LHCN-M2 (cell line): ENCODE data around the gene ADGRG1. TPM values are rescaled to one million over a fixed set of nuclear protein-coding genes. Genes with fewer than 3 reads are reported as not detected.
A peak's percentile ranks its signal among the peaks of the same experiment; 100 is the strongest.

Experiments used
- DNase-seq: peaks from one replicate; pipeline ENCODE4 v3.0.0-alpha.2; 2012; ENCODE audit warnings: low read depth
- total RNA-seq: library from RNA; depleted of rRNA; stranded (reverse); fragments of >200 nt; gene quantifications from 2 replicates; pipeline ENCODE4 v1.2.3, GENCODE V29; 2014

ADGRG1 gene
- total RNA-seq, 1 experiment from 2014 or later, result 5.5 TPM

GRCh38 chr16:57620335-57621231 lies 7.8 kb upstream of the ADGRG1 start:
- DNase-seq, result no peak

GRCh38 chr16:57621521-57622271 lies 6.7 kb upstream of the ADGRG1 start:
- no peak for DNase-seq

GRCh38 chr16:57622361-57623250 lies 5.8 kb upstream of the ADGRG1 start:
- DNase-seq, result no peak

- DNase-seq, result no peak
Measured at GRCh38 chr16:57623251-57624043, 5.0 kb upstream of the ADGRG1 start.

GRCh38 chr16:57624044-57624688 lies 4.3 kb upstream of the ADGRG1 start:
- DNase-seq, result no peak

DNA sequence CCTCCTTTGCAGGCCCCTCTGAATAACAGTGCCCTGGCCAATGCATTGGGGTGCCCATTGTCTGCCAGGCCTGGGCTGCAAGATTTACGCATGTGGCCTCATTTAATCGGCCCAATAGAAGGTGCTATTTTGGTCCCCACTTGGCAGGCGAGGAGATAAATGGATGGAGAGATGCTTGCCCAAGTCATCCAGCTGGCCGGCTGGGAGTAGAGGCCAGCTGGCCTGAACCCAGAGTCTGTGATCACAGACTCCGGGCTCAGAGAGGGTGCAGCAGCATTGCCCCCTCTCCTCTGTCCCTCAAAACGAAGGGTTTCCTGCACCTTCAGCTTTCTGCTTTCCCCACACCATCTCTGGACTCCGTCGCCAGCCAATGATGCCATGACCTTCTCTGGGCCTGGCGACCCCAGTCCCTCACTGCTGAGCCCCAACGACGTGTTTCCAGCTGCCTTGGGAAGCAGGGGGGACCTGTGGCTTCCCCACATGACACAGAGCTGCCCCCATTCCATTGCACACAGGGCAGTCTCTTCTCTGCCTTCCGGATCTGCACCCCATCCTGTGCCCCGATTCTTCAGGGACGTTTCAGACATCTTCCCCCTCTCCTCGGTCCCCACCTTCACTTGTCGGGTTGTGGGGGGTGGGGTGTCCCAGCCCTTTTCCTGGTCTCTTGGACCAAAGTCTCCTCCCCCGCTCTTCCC lies 3.5 kb upstream of the ADGRG1 start:
- DNase-seq, result no peak

DNA sequence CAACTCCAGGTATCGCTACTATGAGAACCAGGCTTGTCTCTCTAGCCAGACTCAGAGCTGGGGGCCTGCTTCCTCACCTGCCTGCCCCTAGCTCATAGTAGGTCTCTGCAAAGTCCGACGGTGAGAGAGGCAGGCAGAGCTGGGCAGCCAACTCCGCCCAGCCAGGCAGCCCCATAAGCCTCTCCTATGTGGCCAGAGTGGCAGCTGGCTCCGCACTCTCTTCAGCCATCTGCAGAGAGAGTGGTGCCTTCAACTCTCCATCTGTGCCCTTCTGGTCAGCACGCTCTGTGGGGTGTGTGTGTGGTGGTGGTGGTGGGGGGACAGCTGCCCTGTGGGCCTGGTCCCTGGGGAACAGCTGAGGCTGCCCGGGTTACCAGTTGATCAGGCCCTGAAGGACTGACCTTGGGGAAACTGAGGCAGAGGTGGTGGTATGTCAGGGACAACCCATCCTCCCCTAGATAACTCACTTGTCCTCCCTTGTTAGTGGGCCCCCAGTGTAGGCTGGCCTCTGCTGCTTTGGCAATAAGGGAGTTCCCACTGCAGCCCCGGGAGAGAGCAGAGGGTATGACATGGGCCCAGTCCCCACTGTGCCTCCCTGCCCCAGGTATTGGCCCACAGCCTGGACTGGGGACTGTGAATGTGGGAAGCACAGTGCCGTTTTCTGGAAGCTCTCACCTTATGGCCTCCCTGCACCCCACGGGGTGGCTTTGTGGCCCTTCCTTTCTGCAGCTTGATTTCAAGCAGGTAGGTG lies 1.8 kb upstream of the ADGRG1 start:
- DNase-seq, result no peak

- DNase-seq, result peak; percentile 85
Measured at GRCh38 chr16:57627184-57627871, 1.1 kb upstream of the ADGRG1 start.

DNA sequence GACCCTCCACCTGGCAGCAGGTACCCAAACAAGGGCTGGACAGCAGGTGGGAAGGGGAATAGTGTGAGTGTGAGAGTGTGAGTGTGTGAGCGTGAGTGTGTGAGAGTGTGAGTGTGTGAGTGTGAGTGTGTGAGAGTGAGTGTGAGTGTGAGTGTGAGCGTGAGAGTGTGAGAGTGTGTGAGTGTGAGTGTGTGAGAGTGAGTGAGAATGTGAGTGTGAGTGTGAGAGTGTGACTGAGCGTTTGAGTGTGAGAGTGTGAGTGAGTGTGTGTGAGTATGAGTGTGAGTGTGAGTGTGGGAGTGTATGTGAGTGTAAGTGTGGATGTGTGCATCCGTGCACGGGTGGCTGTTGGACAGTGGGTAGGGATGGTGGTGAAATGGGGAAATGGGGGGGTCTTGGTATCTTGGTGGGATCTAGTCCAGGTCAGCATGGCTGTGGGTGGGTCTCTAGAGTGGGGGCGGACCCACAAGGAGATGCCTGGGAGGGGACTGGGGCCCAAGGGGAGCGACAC lies 408 bp downstream of the ADGRG1 start:
- DNase-seq, result no peak

GRCh38 chr16:57629516-57630406 lies 1.3 kb downstream of the ADGRG1 start:
- DNase-seq, result no peak

- no peak for DNase-seq
Measured at GRCh38 chr16:57630407-57630797, 2.0 kb downstream of the ADGRG1 start.

DNA sequence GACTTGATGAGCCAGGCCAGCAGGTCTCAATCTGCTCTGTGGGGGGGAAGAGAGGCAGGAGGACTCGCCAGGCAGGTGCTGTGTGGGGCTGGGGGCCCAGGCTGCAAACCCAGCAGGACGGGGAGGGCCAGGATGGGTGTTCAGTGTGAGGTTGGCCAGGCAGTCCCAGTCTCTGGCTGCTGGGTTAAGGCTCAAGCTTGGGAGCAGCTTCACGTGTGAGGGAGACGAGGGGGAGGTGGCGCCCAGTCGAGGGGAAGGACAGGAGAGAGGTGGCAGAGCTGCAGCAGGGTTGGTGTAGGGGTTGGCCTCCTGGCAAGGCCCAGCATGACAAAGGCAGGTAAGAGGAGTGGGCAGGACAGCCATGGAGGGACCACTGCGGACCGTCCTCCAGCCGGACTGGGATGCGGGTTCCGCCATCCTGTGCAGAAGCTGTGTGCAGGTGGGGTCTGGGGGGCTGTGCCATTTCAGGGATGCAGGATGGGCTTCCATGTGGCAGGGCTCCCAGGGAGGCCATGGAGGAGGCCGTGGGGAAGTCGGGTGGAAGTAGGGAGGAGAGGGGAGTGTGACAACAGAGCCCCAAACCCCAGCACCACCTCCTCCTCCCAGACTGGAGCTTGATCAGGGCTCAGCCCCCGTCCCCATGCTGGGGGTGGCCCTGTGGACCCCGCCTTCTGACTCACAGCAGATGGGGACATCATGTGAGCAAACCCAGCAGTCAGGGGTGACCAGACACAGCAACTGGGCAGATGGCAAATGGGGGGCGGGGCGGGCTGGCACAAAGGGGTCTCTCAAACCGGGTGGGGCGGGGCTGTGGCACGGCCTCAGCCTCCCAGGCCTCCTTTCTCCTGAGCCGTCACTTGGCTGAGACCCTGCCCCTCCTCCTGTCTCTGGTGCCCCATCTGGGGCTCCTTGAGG lies 2.8 kb downstream of the ADGRG1 start:
- no peak for DNase-seq

DNA sequence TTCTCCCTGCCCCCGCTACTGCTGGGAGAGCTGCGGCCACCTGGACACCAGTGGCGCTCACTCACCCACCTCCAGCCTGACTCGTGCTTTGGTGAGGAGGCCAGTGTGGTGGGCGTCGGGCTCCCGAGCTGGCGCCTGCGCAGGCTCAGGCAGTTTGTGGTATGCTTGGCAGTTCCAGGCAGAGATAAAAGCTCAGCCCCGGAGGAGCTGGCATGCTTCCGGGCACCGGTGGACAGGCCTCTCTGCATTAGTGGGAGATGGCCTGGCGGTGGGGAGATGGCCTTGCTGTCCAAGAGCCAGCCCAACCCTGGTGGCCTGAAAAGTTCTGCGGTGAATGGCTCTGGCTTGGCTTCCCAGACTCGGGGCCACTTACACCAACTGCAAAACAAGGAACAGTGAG lies 4.1 kb downstream of the ADGRG1 start:
- DNase-seq, result no peak

- no peak for DNase-seq
Measured at GRCh38 chr16:57633383-57634064, 5.1 kb downstream of the ADGRG1 start.

- peak; percentile 80 for DNase-seq
Measured at GRCh38 chr16:57634171-57634570, 5.7 kb downstream of the ADGRG1 start.
